Central memory CD8-positive, alpha-beta T cell (primary cell): ENCODE data around the gene SLC4A1.

Source experiments
- ATAC-seq: fragments of 150-1000 bp; cut with Tn5 transposase; replicated peaks from 2 replicates; pipeline ENCODE4 v1.10.0; 2022; ENCODE audit warnings: mild to moderate bottlenecking, moderate FRiP score, moderate number of reproducible peaks; ENCODE audit not compliant: poor library complexity, severe bottlenecking; ENCODE audit errors: extremely low read depth
- DNase-seq, 2 donors: peaks; one replicate each; pipeline ENCODE4 v3.0.0; 2021; ENCODE audit warnings: low spot score in 2 of 2
- H3K27ac Mint-ChIP-seq: one replicate; pipeline ENCODE4 v1.8.0; 2022; ENCODE audit warnings: low read depth, mild to moderate bottlenecking, moderate library complexity, mixed read lengths
- H3K27me3 Mint-ChIP-seq: one replicate; pipeline ENCODE4 v1.8.0; 2022; ENCODE audit warnings: mixed read lengths
- H3K36me3 Mint-ChIP-seq: one replicate; pipeline ENCODE4 v1.8.0; 2022; ENCODE audit warnings: mild to moderate bottlenecking, moderate library complexity, mixed read lengths; ENCODE audit not compliant: insufficient read depth
- H3K4me1 Mint-ChIP-seq: one replicate; pipeline ENCODE4 v1.8.0; 2022; ENCODE audit warnings: mixed read lengths
- H3K4me3 Mint-ChIP-seq: one replicate; pipeline ENCODE4 v1.8.0; 2022; ENCODE audit warnings: mild to moderate bottlenecking, moderate library complexity, mixed read lengths
- H3K9me3 Mint-ChIP-seq: one replicate; pipeline ENCODE4 v1.8.0; 2022; ENCODE audit warnings: mixed read lengths

The SLC4A1 gene

GRCh38 chr17:44200478-44201155, 67.3 kb downstream of the SLC4A1 start:
- ATAC-seq (no peak), DNase-seq (no peak)
- no peaks in the 10 kb centered on the region for H3K9me3 Mint-ChIP-seq
- peak overlapping the region; percentile 85 for H3K27ac Mint-ChIP-seq
- no peaks in the 10 kb centered on the region for H3K27me3 Mint-ChIP-seq
- peaks cover 53% of the 10 kb centered on the region for H3K4me1 Mint-ChIP-seq
- H3K4me3 Mint-ChIP-seq, result peak overlapping the region; percentile 84
- peaks cover 16% of the 10 kb centered on the region for H3K36me3 Mint-ChIP-seq

DNA sequence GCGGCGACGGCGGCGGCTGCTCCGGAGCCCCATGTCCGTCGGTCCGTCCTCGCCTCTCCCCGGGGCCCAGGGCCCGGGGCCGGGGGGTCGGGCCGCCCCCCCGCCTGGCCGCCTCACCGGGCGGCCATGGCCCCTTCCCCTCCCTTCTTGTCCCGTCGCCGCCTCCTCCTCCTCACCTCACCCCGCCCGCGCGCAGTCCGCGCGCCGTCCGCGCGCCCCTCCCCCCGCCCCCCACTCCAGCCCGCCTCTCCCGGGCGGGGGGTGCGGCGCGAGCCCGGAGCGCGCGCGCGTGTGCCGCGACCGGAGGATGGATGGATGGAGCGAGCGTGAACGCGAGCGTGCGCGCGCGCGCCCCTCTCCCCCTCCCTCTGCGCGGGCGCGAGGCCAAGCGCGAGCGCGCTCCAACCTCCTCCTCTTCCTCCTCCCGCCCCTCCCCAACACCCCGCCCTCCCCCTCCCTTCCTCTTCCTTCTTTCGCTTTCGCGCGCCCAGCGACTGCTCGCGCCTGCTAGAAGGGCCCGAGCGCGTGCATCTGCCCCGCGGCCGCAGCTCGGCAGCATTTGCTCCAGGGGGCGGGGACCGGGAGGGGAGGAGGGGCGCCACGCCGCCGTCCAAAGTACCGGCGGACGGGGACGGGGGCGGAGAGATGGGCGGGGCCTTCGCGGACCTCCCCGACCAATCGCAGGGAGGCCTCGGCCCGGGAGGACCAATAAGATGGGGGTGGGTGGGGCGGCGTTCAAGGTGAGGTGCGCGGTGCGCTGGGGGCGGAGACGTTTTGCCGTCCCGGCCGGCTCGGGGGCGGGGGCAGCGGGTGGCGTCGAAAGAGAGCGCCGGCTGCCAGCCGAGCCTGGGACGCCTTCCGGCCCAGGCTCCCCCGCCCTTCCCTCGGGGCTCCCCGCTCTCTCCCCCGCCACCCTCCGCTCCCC, 68.1 kb downstream of the SLC4A1 start, which contains the start of gene ATXN7L3:
ATXN7L3 (minus strand) TSS at position 332 of the 925 bp plus-strand sequence. CDS start 1,814 bp downstream, outside the sequence.
- peak; percentile 85 for ATAC-seq
- H3K27me3 Mint-ChIP-seq, result no peaks in the 10 kb centered on the region
- H3K9me3 Mint-ChIP-seq, result no peaks in the 10 kb centered on the region
- H3K4me1 Mint-ChIP-seq, result peaks cover 53% of the 10 kb centered on the region
- H3K4me3 Mint-ChIP-seq, result peak within 1 kb of the TSS; percentile 84
- peak; percentile 91 to 97 for DNase-seq
- peak within 1 kb of the TSS; percentile 85 for H3K27ac Mint-ChIP-seq
- H3K36me3 Mint-ChIP-seq, result peaks cover 21% of the 10 kb centered on the region

GRCh38 chr17:44198721-44199552, 69.0 kb downstream of the SLC4A1 start:
- ATAC-seq (peak; percentile 15), DNase-seq (no peak)
- H3K4me3 Mint-ChIP-seq, result peak overlapping the region; percentile 79
- peaks cover 50% of the 10 kb centered on the region for H3K4me1 Mint-ChIP-seq
- no peaks in the 10 kb centered on the region for H3K27me3 Mint-ChIP-seq
- H3K27ac Mint-ChIP-seq, result peak overlapping the region; percentile 70
- peaks cover 25% of the 10 kb centered on the region for H3K36me3 Mint-ChIP-seq
- no peaks in the 10 kb centered on the region for H3K9me3 Mint-ChIP-seq
